ENCODE results near the gene ELOA. TPM values are rescaled to one million over a fixed set of nuclear protein-coding genes. Genes with fewer than 3 reads are reported as not detected.
A peak's percentile ranks its signal among the peaks of the same experiment; 100 is the strongest.

The ELOA gene
- total RNA-seq, 1 donor from 2014 or later: 64.2 TPM

DNA sequence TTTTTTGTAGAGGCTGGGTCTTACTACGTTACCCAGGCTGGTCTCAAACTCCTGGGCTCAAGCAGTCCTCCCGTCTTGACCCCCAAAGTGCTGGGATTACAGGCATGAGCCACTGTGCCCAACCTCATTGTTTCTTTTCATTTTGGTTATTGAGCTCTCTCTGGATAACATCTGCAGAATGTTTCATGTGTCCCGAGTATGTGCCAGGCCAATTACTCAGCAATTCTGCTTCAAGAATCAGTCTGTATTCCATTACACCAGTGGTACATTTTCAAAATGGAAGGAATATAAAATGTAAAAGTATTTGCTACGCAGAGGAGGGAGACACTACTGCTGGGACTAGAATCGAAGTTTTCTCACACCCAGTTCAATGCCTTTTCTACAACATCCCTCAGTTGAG, 1.7 kb upstream of the ELOA start:
- intact Hi-C loops (cut with DNase I): no loop called here

DNA sequence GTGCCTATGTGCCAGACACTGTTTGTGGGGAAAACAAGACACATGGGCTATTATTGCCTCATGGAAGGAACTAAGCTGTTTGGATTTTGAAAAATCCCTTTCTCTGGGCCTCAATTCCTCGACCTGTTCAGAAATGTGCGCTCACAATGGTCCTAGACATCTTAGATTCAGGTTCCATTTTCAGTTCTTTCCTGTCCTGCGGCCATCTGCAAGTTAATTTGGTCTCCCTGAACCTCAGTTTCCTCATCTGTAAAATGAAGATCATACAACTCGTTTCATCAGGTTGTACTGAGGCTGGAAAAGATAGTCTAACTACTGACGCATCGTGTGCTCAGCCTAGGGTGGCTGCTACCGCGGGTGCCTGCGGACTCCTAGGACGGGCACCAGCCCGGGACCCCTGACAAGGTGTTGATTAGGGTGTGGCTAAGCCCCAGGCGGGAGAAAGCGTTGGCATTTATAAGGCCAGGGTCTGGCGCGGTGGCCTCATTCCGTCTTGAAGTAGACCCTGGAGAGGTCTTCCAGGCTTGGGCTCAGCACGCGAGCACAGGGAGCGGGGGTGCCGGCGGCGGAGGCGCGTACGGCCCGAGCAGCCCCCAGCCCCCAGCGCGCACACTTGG, 493 bp upstream of the ELOA start:
- H3K36me3 ChIP-seq: peaks cover 13% of the 10 kb centered on the region
- intact Hi-C loops (cut with DNase I): no loop called here
- peak overlapping the region; percentile 93 for H3K4me3 ChIP-seq
- ATAC-seq: peak in 1 of 2 donors; percentile 13
- H3K4me1 ChIP-seq: peaks cover 37% of the 10 kb centered on the region
- no peaks in the 10 kb centered on the region for H3K9me3 ChIP-seq
- TF ChIP-seq, protein P1, sequence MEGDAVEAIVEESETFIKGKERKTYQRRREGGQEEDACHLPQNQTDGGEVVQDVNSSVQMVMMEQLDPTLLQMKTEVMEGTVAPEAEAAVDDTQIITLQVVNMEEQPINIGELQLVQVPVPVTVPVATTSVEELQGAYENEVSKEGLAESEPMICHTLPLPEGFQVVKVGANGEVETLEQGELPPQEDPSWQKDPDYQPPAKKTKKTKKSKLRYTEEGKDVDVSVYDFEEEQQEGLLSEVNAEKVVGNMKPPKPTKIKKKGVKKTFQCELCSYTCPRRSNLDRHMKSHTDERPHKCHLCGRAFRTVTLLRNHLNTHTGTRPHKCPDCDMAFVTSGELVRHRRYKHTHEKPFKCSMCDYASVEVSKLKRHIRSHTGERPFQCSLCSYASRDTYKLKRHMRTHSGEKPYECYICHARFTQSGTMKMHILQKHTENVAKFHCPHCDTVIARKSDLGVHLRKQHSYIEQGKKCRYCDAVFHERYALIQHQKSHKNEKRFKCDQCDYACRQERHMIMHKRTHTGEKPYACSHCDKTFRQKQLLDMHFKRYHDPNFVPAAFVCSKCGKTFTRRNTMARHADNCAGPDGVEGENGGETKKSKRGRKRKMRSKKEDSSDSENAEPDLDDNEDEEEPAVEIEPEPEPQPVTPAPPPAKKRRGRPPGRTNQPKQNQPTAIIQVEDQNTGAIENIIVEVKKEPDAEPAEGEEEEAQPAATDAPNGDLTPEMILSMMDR (IDR thresholded peaks at IDR 0.05): no peak
- DNase-seq: peak; percentile 61
- H3K27ac ChIP-seq: peak overlapping the region; percentile 94
- no peaks in the 10 kb centered on the region for H3K27me3 ChIP-seq (ENCODE audit: low read depth)

More for the DNA sequence above, 1.7 kb upstream of the ELOA start:
- Histone ChIP-seq H3K4me3 (no peak overlapping the region), H3K4me1 (peaks cover 28% of the 10 kb centered on the region), H3K9me3 (no peaks in the 10 kb centered on the region), H3K36me3 (peaks cover 12% of the 10 kb centered on the region), H3K27me3 (ENCODE audit: low read depth) (no peaks in the 10 kb centered on the region), H3K27ac (no peak overlapping the region)
- no peak for DNase-seq
- TF ChIP-seq, protein P1 (IDR thresholded peaks at IDR 0.05): no peak
- ATAC-seq: no peak

DNA sequence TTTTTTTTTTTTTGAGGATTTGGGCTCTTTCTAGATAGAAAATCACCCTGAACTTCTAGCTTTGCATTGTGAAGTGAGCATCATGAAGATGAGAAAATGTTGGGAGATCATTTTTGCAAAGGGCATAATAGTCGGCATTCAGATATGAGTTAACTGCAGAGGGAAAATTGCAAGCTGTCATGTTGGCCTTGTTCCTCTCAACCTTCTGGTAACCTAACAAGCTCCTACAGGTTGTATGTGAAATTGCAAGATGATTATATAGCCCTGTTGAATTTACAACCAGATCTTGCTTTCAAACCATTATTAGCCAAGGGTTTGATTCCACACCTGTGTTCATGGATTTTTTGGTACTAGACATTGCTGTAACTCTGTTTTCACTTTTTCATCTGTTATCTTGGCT, 2.2 kb downstream of the ELOA start:
- ATAC-seq (no peak), DNase-seq (no peak)
- Histone ChIP-seq H3K36me3 (peaks cover 29% of the 10 kb centered on the region), H3K9me3 (no peaks in the 10 kb centered on the region), H3K4me3 (peak overlapping the region; percentile 93), H3K27ac (no peak overlapping the region), H3K27me3 (ENCODE audit: low read depth) (no peaks in the 10 kb centered on the region), H3K4me1 (peaks cover 43% of the 10 kb centered on the region)
- intact Hi-C loops (cut with DNase I): no loop called here
- TF ChIP-seq, protein P1 (IDR thresholded peaks at IDR 0.05): peak; percentile 24

DNA sequence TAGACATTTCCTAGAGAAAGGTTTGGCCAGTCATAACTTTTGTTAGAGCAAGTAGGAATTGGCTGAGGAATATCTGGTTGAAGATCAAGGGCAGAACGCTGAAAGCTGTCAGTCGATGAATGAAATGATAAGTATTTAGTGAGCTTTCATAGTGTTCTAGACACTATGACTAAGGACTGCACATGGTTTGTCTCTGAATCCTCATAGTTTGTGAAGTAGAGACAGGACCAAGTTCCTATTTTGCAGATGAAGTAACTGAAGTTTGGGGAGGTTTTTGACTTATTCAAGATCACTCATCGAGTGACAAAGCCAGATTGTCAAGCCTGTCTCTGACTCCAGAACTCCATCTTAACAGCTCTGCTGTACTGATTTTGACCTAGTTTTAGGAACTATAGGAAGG, 4.7 kb downstream of the ELOA start:
- no peaks in the 10 kb centered on the region for H3K27me3 ChIP-seq (ENCODE audit: low read depth)
- H3K9me3 ChIP-seq: no peaks in the 10 kb centered on the region
- no peak overlapping the region for H3K27ac ChIP-seq
- TF ChIP-seq, protein P1 (IDR thresholded peaks at IDR 0.05): no peak
- no peak overlapping the region for H3K4me3 ChIP-seq
- intact Hi-C loops (cut with DNase I): no loop called here
- DNase-seq (no peak), ATAC-seq (no peak)
- peaks cover 54% of the 10 kb centered on the region for H3K36me3 ChIP-seq
- H3K4me1 ChIP-seq: peaks cover 39% of the 10 kb centered on the region

DNA sequence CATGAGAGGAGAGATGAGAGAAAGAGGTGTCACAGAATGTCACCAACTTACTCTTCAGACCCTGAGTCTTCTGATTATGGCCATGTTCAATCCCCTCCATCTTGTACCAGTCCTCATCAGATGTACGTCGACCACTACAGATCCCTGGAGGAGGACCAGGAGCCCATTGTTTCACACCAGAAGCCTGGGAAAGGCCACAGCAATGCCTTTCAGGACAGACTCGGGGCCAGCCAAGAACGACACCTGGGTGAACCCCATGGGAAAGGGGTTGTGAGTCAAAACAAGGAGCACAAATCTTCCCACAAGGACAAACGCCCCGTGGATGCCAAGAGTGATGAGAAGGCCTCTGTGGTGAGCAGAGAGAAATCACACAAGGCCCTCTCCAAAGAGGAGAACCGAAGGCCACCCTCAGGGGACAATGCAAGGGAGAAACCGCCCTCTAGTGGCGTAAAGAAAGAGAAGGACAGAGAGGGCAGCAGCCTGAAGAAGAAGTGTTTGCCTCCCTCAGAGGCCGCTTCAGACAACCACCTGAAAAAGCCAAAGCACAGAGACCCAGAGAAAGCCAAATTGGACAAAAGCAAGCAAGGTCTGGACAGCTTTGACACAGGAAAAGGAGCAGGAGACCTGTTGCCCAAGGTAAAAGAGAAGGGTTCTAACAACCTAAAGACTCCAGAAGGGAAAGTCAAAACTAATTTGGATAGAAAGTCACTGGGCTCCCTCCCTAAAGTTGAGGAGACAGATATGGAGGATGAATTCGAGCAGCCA, 8.0 kb downstream of the ELOA start:
- Histone ChIP-seq H3K27ac (no peak overlapping the region), H3K9me3 (no peaks in the 10 kb centered on the region), H3K4me1 (peaks cover 22% of the 10 kb centered on the region), H3K27me3 (ENCODE audit: low read depth) (no peaks in the 10 kb centered on the region), H3K36me3 (peaks cover 79% of the 10 kb centered on the region), H3K4me3 (no peak overlapping the region)
- DNase-seq (no peak), ATAC-seq (peak; percentile 80 to 87)
- TF ChIP-seq, protein P1 (IDR thresholded peaks at IDR 0.05): peak; percentile 65
- intact Hi-C loops (cut with DNase I): loop anchor here (5.0 kb wide), 1 partner anchor 54 kb away; no protein-coding TSS in a partner anchor

Measured in lower lobe of right lung (tissue), 2 donors.